Thyroid gland (tissue), 4 donors: Measurements from ENCODE around the gene FAM13B. TPM values are rescaled to one million over a fixed set of nuclear protein-coding genes. Genes with fewer than 3 reads are reported as not detected.

ENCODE experiments used
- DNase-seq, 2 donors: peaks; one replicate each; pipeline ENCODE4 v3.0.0-alpha.2; 2019
- H3K27ac ChIP-seq, 3 donors: fragments of 200-600 bp; sonication (generic); 1 replicate in 2 of 3; 2 replicates in 1 of 3; pipeline ENCODE4 v1.5.1; 2016 to 2019; ENCODE audit warnings: mild to moderate bottlenecking in 1 of 3, moderate library complexity in 1 of 3
- H3K27me3 ChIP-seq: fragments of 200-600 bp; sonication (generic); one replicate; pipeline ENCODE4 v1.5.1; 2019
- H3K36me3 ChIP-seq, 2 donors: fragments of 200-600 bp; sonication (generic); one replicate each; pipeline ENCODE4 v1.5.1; 2016 to 2019
- H3K4me1 ChIP-seq, 2 donors: fragments of 200-600 bp; sonication (generic); one replicate each; pipeline ENCODE4 v1.5.1; 2017 to 2019
- H3K4me3 ChIP-seq, 3 donors: fragments of 200-600 bp; sonication (generic); replicated peaks in 1 of 3; 1 replicate in 2 of 3; 2 replicates in 1 of 3; pipeline ENCODE4 v1.5.1; 2016; ENCODE audit warnings: mild to moderate bottlenecking in 1 of 3
- H3K9me3 ChIP-seq: fragments of 200-600 bp; sonication (generic); one replicate; pipeline ENCODE4 v1.5.1; 2017
- CTCF ChIP-seq, 6 experiments: fragments of 200-600 bp in 3 of 6; fragments of 450-650 bp in 3 of 6; sonication (generic) in 3 of 6; IDR thresholded peaks; one replicate each; pipeline ENCODE4 v1.5.1; 2016 to 2019; ENCODE audit warnings: antibody characterized with exemption in 6 of 6, mild to moderate bottlenecking in 2 of 6, inconsistent platforms in 1 of 6, moderate library complexity in 1 of 6
- POLR2A ChIP-seq, 2 donors: fragments of 450-650 bp; IDR thresholded peaks; one replicate each; pipeline ENCODE4 v1.6.1; 2017; ENCODE audit warnings: antibody characterized with exemption in 2 of 2, mild to moderate bottlenecking in 2 of 2, moderate library complexity in 1 of 2
- WGBS, 2 donors: methylation state at CpG; one replicate each; pipeline ENCODE4 v1.1.5; 2017; 5-methylcytosine and 5-hydroxymethylcytosine counted together
- intact Hi-C: fragments of 100-400 bp; cut with DNase I; formaldehyde crosslinking; loops from one replicate; pipeline ENCODE4 v1.15.1; 2023
- total RNA-seq, 4 donors: library from RNA; depleted of rRNA; stranded (reverse); fragments of >200 nt; gene quantifications; one replicate each; pipeline ENCODE4 v1.2.3, GENCODE V29; 2016

The FAM13B gene
- total RNA-seq, 4 donors from 2014 or later: 40.1 to 72.0 (median 49.5) TPM

- Histone ChIP-seq H3K4me1 (no peaks in the 10 kb centered on the region), H3K4me3 (no peak overlapping the region), H3K27me3 (no peaks in the 10 kb centered on the region), H3K36me3 (peaks cover 0 to 3% of the 10 kb centered on the region in 2 donors), H3K9me3 (no peaks in the 10 kb centered on the region), H3K27ac (no peak overlapping the region)
- no peak for TF ChIP-seq POLR2A (IDR thresholded peaks at IDR 0.05)
- no peak for TF ChIP-seq CTCF (IDR thresholded peaks at IDR 0.05)
- DNase-seq: no peak
- intact Hi-C loops: no loop called here
- WGBS, 2 donors: 93 to 94% methylated on average over 3 of the region's 3 CpGs
These were observed 72.1 kb downstream of the FAM13B start for GRCh38 chr5:137960819-137961218.

DNA sequence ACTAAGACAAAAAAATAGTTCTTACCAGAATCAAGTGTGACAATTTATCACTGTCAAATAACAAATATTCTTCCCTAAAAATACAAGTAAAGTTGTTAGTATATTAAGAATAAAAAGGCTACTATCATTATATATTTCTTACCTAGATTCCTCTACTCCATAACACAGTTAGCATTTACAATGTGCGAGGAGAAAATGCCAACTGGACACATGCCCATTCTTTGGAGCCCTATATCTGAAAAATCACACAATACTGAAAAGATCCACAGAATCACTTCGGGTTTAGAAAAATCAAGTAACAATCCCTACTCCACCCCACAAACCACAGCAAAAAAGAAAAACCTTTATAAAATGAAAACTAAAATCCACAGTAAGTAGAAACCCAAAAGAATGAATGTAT, 72.7 kb downstream of the FAM13B start:
- Histone ChIP-seq H3K4me1 (no peaks in the 10 kb centered on the region), H3K4me3 (no peak overlapping the region), H3K9me3 (no peaks in the 10 kb centered on the region), H3K36me3 (peaks cover 0 to 3% of the 10 kb centered on the region in 2 donors), H3K27me3 (no peaks in the 10 kb centered on the region), H3K27ac (no peak overlapping the region)
- intact Hi-C loops: no loop called here
- no peak for TF ChIP-seq CTCF (IDR thresholded peaks at IDR 0.05)
- TF ChIP-seq POLR2A (IDR thresholded peaks at IDR 0.05): no peak
- 90 to 91% methylated on average over 2 of the region's 2 CpGs for WGBS, 2 donors
- DNase-seq: no peak

DNA sequence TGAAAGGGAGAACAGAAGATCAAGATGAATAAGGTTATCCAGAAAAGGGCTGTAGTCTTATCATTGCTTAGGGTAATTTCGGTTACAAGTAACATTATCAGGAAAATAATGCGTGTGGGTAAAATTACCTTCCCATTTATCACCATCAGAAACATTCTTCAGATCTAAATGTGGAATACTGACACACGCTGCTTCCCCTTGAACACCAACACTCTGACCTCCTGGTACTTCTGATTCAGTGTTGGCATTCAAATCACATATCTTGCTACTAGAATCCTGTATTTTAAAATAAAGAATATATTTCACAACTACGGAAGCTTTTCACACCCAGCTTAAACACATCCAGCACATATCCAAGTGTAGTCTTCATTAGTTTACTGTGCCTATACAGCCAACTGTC, 73.4 kb downstream of the FAM13B start:
- peaks cover 0 to 3% of the 10 kb centered on the region in 2 donors for H3K36me3 ChIP-seq
- intact Hi-C loops: no loop called here
- no peak for DNase-seq
- no peaks in the 10 kb centered on the region for H3K27me3 ChIP-seq
- H3K27ac ChIP-seq: no peak overlapping the region
- no peaks in the 10 kb centered on the region for H3K9me3 ChIP-seq
- peaks cover 0 to 3% of the 10 kb centered on the region in 2 donors for H3K4me1 ChIP-seq
- H3K4me3 ChIP-seq: no peak overlapping the region
- 92 to 96% methylated on average over 4 of the region's 4 CpGs for WGBS, 2 donors
- no peak for TF ChIP-seq CTCF (IDR thresholded peaks at IDR 0.05)
- TF ChIP-seq POLR2A (IDR thresholded peaks at IDR 0.05): no peak

- intact Hi-C loops: no loop called here
- Histone ChIP-seq H3K4me3 (no peak overlapping the region), H3K4me1 (peaks cover 6 to 15% of the 10 kb centered on the region in 2 donors), H3K27ac (no peak overlapping the region), H3K36me3 (peaks cover 0 to under 1% of the 10 kb centered on the region in 2 donors), H3K27me3 (no peaks in the 10 kb centered on the region), H3K9me3 (no peaks in the 10 kb centered on the region)
- DNase-seq: no peak
- 69 to 82% methylated on average over 1 of the region's 1 CpG for WGBS, 2 donors
- TF ChIP-seq CTCF (IDR thresholded peaks at IDR 0.05) (no peak), POLR2A (IDR thresholded peaks at IDR 0.05) (no peak)
These were observed 74.9 kb downstream of the FAM13B start for GRCh38 chr5:137957948-137958347.

DNA sequence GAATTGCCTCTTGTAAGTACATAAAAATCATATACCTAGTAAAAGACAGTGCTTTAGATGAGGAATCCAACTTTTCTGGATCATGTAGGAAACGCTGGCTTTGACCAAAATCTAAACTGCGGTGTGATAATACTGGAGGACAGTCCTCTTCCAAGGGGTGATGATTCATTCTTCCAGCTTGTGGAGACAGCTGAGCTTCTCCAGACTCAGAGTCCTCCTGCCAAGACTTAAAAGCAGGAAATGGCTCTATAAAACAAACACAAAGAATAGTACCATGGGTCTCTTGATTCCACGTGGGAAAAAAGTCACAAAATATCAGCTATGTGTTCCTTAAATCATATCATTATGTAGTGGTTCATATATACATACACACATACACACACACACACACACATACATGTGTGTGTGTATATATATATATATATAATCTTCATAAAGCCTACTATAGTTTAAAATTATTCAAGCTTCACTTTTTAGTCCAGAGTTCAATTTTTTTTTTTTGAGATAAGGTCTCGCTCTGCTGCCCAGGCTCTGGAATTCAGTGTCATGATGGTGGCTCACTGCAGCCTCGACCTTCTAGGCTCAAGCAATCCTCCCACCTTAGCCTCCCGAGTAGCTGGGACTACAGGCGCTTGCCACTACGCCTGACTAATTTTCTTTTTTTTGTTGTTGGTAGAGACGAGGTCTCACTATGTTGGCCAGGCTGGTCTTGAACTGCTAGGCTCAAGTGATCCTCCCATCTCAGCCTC, 78.6 kb downstream of the FAM13B start:
- Histone ChIP-seq H3K4me3 (no peak overlapping the region), H3K36me3 (peaks cover 3 to 6% of the 10 kb centered on the region in 2 donors), H3K27ac (peak overlapping the region; percentile 24 to 34 (median 24)), H3K27me3 (no peaks in the 10 kb centered on the region), H3K9me3 (no peaks in the 10 kb centered on the region), H3K4me1 (peaks cover 6 to 15% of the 10 kb centered on the region in 2 donors)
- TF ChIP-seq CTCF (IDR thresholded peaks at IDR 0.05): no peak
- no peak for TF ChIP-seq POLR2A (IDR thresholded peaks at IDR 0.05)
- intact Hi-C loops: no loop called here
- peak in 1 of 2 donors; percentile 2 for DNase-seq
- WGBS, 2 donors: 77 to 78% methylated on average over 9 of the region's 9 CpGs
